HepG2 (cell line): ENCODE measurements around the gene SERPINA9. TPM values are rescaled to one million over a fixed set of nuclear protein-coding genes. Genes with fewer than 3 reads are reported as not detected.

Source experiments
- ATRX ChIP-seq: sonication (generic); formaldehyde crosslinking; IDR thresholded peaks from 2 replicates; pipeline ENCODE4 v1.4.0; 2020; ENCODE audit warnings: missing genetic modification reagents, borderline replicate concordance
- FOXO4 ChIP-seq: sonication (generic); formaldehyde crosslinking; conservative IDR thresholded peaks from 2 replicates; pipeline ENCODE4 v1.8.1; 2023; ENCODE audit warnings: missing genetic modification reagents
- HOXA3 ChIP-seq: sonication (generic); formaldehyde crosslinking; IDR thresholded peaks from 2 replicates; pipeline ENCODE4 v1.5.0; 2020; ENCODE audit warnings: missing genetic modification reagents
- JUNB ChIP-seq: sonication (generic); formaldehyde crosslinking; IDR thresholded peaks from 2 replicates; pipeline ENCODE4 v1.8.0; 2022; ENCODE audit warnings: missing genetic modification reagents, mild to moderate bottlenecking, borderline replicate concordance
- NCOA2 ChIP-seq: sonication (generic); formaldehyde crosslinking; IDR thresholded peaks from 2 replicates; pipeline ENCODE4 v1.8.0; 2022; ENCODE audit warnings: inconsistent platforms
- NCOR1 ChIP-seq: fragments of 200-600 bp; sonication (generic); IDR thresholded peaks from 2 replicates; pipeline ENCODE4 v1.7.0; 2017; ENCODE audit warnings: antibody characterized with exemption, low read length, borderline replicate concordance
- TBL1XR1 ChIP-seq: fragments of 150-350 bp; IDR thresholded peaks from 2 replicates; pipeline ENCODE4 v1.6.1; 2014; ENCODE audit warnings: borderline replicate concordance, low read length; ENCODE audit not compliant: partially characterized antibody
- ZNF124 ChIP-seq: sonication (generic); formaldehyde crosslinking; IDR thresholded peaks from 2 replicates; pipeline ENCODE4 v1.4.0; 2020; ENCODE audit warnings: missing genetic modification reagents
- ZNF530 ChIP-seq: sonication (generic); formaldehyde crosslinking; IDR thresholded peaks from 2 replicates; pipeline ENCODE4 v1.5.0; 2020; ENCODE audit warnings: low read depth, mild to moderate bottlenecking, missing genetic modification reagents
- polyA plus RNA-seq, 8 experiments: library from polyadenylated mRNA; depleted of rRNA in 3 of 8; stranded (reverse) in 7 of 8; unstranded in 1 of 8; fragments of >200 nt; fragmentation: Illumina TruSeq in 4 of 8; extraction: Trizol in 4 of 8; gene quantifications; 2 replicates each; pipeline versions ENCODE4 v1.2.1 to v1.2.3, GENCODE V29; 2011 to 2016; ENCODE audit warnings: low read depth in 4 of 8, missing spikeins in 1 of 8, mixed read lengths in 1 of 8; ENCODE audit not compliant: insufficient read depth in 1 of 8
- total RNA-seq, 5 experiments: library from RNA; depleted of rRNA; stranded (reverse); fragments of >200 nt; fragmentation: Illumina TruSeq; extraction: Trizol; gene quantifications; 2 replicates each; pipeline ENCODE4 v1.2.3, GENCODE V29; 2016; ENCODE audit warnings: low read depth in 1 of 5
- TF ChIP-seq, protein P1 (sequence below): sonication (generic); formaldehyde crosslinking; IDR thresholded peaks from 2 replicates; pipeline ENCODE4 v1.4.0; 2020; ENCODE audit warnings: mild to moderate bottlenecking, missing genetic modification reagents
- TF ChIP-seq, protein P2 (sequence below): sonication (generic); formaldehyde crosslinking; IDR thresholded peaks from 2 replicates; pipeline ENCODE4 v1.4.0; 2020; ENCODE audit warnings: missing genetic modification reagents, borderline replicate concordance

The SERPINA9 gene
- total and polyA plus RNA-seq, 2 of the 13 experiments (the other 11 are each of a cell fraction or from before 2014, with no cell fraction given), result 0.21 TPM; not detected in 1

GRCh38 chr14:94501588-94502516 lies 25.9 kb upstream of the SERPINA9 start (continued):
- TF ChIP-seq, protein P1, sequence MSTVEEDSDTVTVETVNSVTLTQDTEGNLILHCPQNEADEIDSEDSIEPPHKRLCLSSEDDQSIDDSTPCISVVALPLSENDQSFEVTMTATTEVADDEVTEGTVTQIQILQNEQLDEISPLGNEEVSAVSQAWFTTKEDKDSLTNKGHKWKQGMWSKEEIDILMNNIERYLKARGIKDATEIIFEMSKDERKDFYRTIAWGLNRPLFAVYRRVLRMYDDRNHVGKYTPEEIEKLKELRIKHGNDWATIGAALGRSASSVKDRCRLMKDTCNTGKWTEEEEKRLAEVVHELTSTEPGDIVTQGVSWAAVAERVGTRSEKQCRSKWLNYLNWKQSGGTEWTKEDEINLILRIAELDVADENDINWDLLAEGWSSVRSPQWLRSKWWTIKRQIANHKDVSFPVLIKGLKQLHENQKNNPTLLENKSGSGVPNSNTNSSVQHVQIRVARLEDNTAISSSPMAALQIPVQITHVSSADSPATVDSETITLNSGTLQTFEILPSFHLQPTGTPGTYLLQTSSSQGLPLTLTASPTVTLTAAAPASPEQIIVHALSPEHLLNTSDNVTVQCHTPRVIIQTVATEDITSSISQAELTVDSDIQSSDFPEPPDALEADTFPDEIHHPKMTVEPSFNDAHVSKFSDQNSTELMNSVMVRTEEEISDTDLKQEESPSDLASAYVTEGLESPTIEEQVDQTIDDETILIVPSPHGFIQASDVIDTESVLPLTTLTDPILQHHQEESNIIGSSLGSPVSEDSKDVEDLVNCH, result no peak
- TF ChIP-seq JUNB (CRISPR knock-in tag), result peak; percentile 79; the same call in 1 of the 2 replicates
- no peak for TF ChIP-seq FOXO4 (CRISPR knock-in tag)
- TF ChIP-seq, protein P2, sequence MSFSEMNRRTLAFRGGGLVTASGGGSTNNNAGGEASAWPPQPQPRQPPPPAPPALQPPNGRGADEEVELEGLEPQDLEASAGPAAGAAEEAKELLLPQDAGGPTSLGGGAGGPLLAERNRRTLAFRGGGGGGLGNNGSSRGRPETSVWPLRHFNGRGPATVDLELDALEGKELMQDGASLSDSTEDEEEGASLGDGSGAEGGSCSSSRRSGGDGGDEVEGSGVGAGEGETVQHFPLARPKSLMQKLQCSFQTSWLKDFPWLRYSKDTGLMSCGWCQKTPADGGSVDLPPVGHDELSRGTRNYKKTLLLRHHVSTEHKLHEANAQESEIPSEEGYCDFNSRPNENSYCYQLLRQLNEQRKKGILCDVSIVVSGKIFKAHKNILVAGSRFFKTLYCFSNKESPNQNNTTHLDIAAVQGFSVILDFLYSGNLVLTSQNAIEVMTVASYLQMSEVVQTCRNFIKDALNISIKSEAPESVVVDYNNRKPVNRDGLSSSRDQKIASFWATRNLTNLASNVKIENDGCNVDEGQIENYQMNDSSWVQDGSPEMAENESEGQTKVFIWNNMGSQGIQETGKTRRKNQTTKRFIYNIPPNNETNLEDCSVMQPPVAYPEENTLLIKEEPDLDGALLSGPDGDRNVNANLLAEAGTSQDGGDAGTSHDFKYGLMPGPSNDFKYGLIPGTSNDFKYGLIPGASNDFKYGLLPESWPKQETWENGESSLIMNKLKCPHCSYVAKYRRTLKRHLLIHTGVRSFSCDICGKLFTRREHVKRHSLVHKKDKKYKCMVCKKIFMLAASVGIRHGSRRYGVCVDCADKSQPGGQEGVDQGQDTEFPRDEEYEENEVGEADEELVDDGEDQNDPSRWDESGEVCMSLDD (CRISPR knock-in tag), result no peak
- TF ChIP-seq HOXA3 (CRISPR knock-in tag), result no peak
- peak; percentile 75 for TF ChIP-seq TBL1XR1
- TF ChIP-seq ATRX (CRISPR knock-in tag), result no peak
- 0 out of 2 replicates have a peak, but pooled peaks have one; percentile 17 for TF ChIP-seq NCOR1
- TF ChIP-seq ZNF530, result no peak
- peak; percentile 49 for TF ChIP-seq NCOA2 (CRISPR knock-in tag)
- TF ChIP-seq ZNF124, result no peak
